ENCODE results near the gene BRWD1.

- TF ChIP-seq MAX (CRISPR knock-in tag; IDR thresholded peaks at IDR 0.05) = no peak
- TF ChIP-seq CTCF (IDR thresholded peaks at IDR 0.05) = no peak
- TF ChIP-seq SP1 (CRISPR knock-in tag; conservative IDR thresholded peaks at IDR 0.05) = no peak
- TF ChIP-seq MYBL2 (CRISPR knock-in tag; IDR thresholded peaks at IDR 0.05) = no peak
- no peak for TF ChIP-seq STAT6 (CRISPR knock-in tag; conservative IDR thresholded peaks at IDR 0.05; ENCODE audit: low read depth)
- TF ChIP-seq JUN (CRISPR knock-in tag; IDR thresholded peaks at IDR 0.05) = no peak
- TF ChIP-seq TCF7 (CRISPR knock-in tag; IDR thresholded peaks at IDR 0.05; ENCODE audit: low read depth) = no peak
- TF ChIP-seq ZNF317 (CRISPR knock-in tag; IDR thresholded peaks at IDR 0.05; ENCODE audit: borderline replicate concordance, low read depth) = no peak
- no peak for TF ChIP-seq AR (CRISPR knock-in tag; IDR thresholded peaks at IDR 0.05)
- no peak for TF ChIP-seq MLX (CRISPR knock-in tag; IDR thresholded peaks at IDR 0.05)
- TF ChIP-seq CBFB (CRISPR knock-in tag; IDR thresholded peaks at IDR 0.05; ENCODE audit: low read depth) = no peak
- TF ChIP-seq E2F1 (CRISPR knock-in tag; IDR thresholded peaks at IDR 0.05) = no peak
- TF ChIP-seq ERG (CRISPR knock-in tag; IDR thresholded peaks at IDR 0.05) = no peak
These were observed 104.7 kb downstream of the BRWD1 start for GRCh38 chr21:39208624-39209333.

Data from WTC11 (cell line).